ENCODE data around the gene DOCK4.

DOCK4 gene

DNA sequence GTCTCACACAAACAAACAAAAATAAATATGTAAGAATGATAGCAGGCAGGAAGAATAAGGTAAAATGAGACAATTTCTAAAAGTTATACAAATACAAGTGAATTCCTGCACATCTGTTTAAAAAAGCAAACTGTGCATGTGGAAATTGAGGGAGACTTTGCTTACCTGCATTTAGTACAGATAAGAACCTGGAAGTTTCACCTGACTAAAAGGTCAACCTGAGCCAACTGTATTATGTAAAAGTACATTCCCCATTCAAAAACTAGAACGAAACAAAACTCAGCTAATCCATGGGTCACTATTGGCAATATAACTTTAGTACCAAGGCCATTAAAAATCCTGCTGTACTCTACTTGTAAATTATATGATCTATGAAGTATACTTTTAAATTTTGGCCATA lies 127.1 kb downstream of the DOCK4 start:
- no peak for DNase-seq (ENCODE audit: low read depth in 2 of 2)

GRCh38 chr7:112076324-112076723 lies 129.9 kb downstream of the DOCK4 start:
- DNase-seq (ENCODE audit: low read depth in 2 of 2), result no peak

DNA sequence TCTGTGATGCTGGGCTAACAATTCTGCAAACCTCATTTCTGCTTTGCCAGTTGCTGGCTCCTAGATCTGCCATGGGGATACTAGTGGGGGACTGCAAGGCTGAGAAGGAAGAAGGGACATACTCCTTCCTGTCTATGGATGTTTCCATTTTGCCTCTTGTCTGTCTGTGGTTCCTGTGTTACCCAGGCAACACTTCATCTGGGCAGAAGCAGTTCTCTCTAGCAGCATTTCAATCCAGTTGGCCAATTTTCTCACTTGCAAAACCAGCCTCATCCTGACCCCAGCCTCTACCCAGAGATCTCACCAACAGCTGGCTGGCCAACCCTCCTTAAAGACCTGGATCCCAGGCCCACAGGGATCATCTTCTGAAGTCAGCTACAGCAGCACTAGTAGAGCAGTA lies 131.7 kb downstream of the DOCK4 start:
- DNase-seq (ENCODE audit: low read depth in 2 of 2), result no peak

DNA sequence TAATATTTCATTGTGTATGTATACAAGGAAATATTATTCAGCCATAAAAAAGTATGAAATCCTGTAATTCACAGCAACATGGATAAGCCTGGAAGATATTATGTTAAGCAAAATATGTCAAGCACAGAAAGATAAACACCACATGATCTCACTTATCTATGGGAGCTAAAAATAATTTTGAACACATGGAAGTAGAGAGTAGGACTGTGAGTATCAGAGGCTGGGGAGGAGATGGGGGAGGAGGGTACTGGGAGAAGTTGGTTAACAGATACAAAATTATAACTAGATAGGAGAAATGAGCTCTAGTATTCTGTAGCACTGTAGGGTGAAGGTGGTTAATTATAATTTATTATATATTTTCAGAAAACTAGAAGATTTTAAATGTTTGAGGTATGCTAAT lies 132.7 kb downstream of the DOCK4 start:
- no peak for DNase-seq (ENCODE audit: low read depth in 2 of 2)

DNA sequence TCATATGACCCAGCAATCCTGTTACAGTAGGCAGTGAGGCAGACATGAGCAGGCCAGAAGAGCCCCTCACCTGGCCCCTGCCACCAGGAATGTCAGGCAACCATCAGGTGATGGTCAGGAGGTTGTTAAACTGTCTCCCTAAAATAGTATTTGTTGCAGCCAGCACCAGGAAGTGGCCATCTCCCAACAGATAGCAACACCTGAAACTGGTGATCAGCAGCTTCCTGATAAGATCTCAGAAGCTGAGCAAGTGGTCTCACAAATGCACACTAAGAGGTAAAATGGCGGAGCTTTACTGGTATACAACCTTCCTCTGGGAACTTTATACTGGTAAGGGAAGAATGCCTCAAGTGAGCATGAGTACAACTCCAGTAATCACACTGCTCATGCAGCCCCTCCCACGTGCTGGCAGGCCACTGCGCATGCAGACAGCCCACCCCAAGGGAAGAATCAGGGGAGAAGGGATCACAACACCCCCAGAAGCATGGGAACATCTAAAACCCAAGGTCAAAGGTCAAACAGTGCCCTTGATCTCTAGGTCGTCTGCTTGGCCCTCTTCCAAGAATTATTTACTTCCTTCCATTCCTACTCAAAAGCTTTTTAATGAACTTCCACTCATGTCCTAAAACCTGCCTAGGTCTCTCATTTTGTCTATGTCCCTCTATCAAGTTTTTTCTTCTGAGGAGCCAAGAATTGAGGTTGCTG lies 133.5 kb downstream of the DOCK4 start:
- no peak for DNase-seq (ENCODE audit: low read depth in 2 of 2)

DNA sequence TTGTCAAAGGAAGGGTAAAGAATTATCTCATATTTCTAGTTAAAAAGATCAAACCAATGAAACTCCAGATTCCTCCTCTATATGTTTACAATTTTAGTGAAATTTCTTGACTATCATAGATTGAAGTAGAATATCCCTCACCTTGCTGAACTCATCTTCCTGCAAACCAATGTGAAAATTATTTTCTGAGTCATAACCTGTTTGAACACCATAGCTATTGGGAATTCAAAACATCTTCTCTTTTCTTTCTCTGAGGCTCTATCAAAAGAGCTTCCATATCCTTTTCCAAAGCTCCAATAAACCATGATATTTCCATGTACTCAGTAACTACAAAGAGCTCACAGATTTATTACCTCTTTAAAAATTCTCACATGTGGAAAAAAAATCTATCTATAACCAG lies 134.3 kb downstream of the DOCK4 start:
- DNase-seq (ENCODE audit: low read depth in 2 of 2), result no peak

GRCh38 chr7:112070674-112071256 lies 135.4 kb downstream of the DOCK4 start:
- no peak for DNase-seq (ENCODE audit: low read depth in 2 of 2)

GRCh38 chr7:112069879-112070321 lies 136.3 kb downstream of the DOCK4 start:
- no peak for DNase-seq (ENCODE audit: low read depth in 2 of 2)

DNA sequence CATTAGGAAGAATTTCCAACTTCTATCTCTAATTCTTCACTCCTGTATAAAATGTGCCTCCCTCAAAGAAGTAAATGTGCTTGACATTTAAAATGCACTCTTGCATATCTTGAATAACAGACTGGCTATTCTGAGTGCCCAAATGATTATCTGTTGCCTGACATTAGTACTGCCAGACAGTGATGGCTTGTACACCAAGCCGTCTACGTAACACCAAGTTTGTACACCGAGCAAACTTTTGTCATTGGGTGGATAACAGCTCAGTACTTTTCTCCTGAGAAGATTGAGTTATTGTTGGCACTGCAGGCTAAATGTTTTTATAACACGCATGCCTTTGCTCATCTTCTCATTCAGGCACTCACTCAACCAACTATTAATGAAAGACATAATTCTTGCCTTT lies 137.2 kb downstream of the DOCK4 start:
- DNase-seq (ENCODE audit: low read depth in 2 of 2), result no peak

DNA sequence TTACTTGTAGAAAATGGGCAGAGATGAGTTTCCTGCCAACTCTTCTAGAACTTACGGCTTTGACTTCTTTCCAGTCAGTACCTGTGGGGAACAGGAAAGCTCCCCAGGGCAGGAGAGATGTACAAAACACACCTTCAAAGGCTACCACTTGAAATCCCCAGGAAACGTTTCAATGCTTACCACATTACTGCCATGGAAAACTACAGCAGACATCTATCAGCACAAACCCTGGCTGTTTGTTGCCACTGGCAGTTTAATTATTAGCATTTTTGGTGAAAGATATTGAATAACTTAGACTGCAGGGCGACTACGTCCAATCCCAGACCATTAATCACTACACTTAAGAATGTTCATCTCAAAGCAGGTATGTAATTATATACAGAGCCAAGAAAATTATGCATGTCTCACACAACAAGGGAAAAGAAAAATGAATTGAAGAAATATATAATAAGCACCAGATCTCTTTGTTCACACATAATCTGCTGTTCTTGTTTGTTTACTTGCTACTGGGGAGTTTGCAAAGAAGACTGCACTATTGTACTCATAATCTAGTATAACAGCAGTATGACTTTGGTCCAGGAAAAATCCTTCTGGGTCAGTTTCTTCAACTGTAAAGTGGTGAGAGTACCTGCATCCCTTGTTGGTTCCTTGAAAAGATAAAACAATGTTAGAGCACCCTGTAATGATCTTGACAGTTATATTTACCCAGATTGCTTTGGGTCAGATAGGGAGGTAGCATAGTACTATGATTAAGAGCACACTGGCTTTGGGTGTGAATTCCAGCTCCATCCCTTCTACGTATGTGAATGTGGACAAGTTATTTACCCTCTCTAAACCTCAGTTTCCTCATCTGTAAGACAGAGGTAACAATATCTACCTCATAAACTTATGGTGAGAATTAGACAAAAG lies 138.3 kb downstream of the DOCK4 start:
- no peak for DNase-seq (ENCODE audit: low read depth in 2 of 2)

DNA sequence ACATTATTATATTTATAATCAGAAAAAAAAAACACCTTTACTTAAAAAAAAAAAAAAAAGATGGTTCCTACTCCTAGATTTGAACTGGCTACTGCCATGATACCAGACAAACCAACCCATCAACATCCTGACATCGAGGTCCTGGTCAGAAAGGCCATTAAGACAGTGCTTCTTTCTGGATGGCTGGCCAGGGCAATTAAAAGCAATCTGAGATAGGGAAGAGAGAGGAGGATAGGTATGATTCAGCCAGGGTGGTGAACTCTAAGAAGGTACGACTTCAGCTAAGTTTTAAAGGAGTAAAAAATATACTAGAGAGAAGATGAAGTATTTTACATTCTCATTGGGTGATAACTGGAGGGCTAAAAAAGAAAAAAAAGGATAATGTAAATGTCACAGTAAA lies 139.0 kb downstream of the DOCK4 start:
- no peak for DNase-seq (ENCODE audit: low read depth in 2 of 2)

DNA sequence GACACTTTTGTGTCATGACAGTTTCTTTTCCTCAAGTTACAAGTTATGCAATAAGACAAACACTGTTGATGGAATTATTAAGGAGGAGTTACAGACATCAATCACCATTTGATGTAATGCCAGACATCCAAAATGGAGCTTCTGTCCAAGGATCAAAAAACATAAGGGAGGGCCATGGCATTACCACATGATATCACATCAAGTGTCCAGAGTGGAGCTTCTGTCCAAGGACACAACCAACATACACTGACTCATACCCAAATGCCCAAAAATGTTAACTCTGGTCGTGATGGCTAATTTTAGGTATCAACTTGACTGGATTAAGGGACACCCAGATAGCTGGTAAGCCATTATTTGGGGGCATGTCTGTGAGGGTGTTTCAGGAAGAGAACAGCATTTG lies 140.4 kb downstream of the DOCK4 start:
- DNase-seq (ENCODE audit: low read depth in 2 of 2), result no peak

GRCh38 chr7:112064627-112065385 lies 141.4 kb downstream of the DOCK4 start:
- no peak for DNase-seq (ENCODE audit: low read depth in 2 of 2)

GRCh38 chr7:112063974-112064373 lies 142.2 kb downstream of the DOCK4 start:
- DNase-seq (ENCODE audit: low read depth in 2 of 2), result no peak

- DNase-seq (ENCODE audit: low read depth in 2 of 2), result no peak
Observed at GRCh38 chr7:112061051-112061450, 145.1 kb downstream of the DOCK4 start.

DNA sequence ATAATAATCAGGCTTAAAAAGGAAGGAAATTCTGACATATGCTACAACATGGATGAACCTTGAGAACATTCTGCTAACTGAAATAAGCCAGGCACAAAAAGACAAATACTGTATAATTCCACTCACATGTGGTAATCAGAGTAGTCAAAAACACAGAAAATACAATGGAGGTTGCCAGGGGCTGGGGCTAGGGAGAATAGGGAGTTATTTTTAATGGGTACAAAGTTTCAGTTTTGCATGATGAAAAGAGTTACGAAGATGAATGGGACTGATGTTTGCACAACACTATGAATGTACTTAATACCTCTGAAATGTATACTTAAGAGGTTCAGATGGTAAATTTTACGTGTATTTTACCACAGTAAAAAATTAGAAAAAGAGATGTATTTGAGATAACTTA lies 145.6 kb downstream of the DOCK4 start:
- no peak for DNase-seq (ENCODE audit: low read depth in 2 of 2)

GRCh38 chr7:112059675-112060074 lies 146.5 kb downstream of the DOCK4 start:
- no peak for DNase-seq (ENCODE audit: low read depth in 2 of 2)

DNA sequence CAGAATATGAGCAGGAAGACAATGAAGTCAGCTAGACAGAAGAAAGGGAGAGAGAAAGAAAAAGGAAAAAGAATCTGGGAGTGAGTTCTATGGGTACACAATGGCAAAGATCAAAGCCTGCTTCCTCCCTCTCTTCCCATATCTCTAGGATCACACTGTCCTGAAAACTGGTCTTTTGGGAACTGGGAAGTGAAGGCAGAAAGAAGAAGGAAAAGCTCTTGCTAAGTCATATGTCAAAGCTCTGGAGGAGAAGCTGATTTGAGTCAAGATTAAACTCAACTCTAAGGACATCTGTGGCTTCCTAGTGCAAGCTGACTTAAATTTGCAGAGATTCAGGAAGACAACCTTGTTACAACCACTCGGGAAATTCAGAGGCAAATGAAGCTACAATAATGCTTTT lies 147.5 kb downstream of the DOCK4 start:
- no peak for DNase-seq (ENCODE audit: low read depth in 2 of 2)

- DNase-seq (ENCODE audit: low read depth in 2 of 2), result no peak
Observed at GRCh38 chr7:112056409-112056808, 149.8 kb downstream of the DOCK4 start.

- no peak for DNase-seq (ENCODE audit: low read depth in 2 of 2)
Observed at GRCh38 chr7:112053737-112054069, 152.5 kb downstream of the DOCK4 start.

DNA sequence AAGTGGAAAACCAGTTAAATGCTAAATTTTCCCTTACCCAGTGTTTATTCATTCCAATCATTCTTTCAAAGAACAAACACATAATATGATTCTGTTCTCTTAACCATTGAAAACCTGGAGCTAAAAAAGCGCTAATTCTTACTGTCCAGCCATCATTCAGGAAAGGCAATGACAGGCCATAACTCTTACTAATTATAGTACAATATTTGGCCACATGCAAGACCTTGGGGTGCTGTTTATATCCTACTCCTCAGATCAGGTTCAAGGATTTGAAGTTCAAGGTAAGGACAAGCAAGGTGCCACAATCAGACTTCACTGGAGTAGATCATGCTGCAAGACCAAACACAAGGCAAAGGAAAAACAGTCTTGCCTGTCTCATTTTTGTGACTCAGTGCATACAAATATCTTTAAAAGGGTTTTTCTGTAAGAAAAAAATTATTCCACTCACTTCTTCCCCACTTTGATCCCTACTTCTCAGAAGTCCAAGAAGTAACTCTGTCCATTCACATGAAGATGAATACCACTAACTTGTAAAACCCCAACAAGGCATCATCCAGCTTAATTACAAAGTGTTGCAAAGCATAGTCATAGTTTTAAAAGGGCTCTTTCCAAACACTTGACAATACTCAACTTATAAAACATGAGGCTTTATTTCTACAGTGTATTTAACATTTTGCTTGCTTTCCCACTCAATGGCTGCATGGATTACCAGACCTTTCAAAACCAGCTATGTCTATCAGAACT lies 153.0 kb downstream of the DOCK4 start:
- no peak for DNase-seq (ENCODE audit: low read depth in 2 of 2)
